ENCODE results near the gene DUSP9.
"Not testable (repeated sequence)": the region's sequence is repeated elsewhere in the genome, so short reads cannot be mapped to it uniquely, and the experiment has no call there.

Gene DUSP9

DNA sequence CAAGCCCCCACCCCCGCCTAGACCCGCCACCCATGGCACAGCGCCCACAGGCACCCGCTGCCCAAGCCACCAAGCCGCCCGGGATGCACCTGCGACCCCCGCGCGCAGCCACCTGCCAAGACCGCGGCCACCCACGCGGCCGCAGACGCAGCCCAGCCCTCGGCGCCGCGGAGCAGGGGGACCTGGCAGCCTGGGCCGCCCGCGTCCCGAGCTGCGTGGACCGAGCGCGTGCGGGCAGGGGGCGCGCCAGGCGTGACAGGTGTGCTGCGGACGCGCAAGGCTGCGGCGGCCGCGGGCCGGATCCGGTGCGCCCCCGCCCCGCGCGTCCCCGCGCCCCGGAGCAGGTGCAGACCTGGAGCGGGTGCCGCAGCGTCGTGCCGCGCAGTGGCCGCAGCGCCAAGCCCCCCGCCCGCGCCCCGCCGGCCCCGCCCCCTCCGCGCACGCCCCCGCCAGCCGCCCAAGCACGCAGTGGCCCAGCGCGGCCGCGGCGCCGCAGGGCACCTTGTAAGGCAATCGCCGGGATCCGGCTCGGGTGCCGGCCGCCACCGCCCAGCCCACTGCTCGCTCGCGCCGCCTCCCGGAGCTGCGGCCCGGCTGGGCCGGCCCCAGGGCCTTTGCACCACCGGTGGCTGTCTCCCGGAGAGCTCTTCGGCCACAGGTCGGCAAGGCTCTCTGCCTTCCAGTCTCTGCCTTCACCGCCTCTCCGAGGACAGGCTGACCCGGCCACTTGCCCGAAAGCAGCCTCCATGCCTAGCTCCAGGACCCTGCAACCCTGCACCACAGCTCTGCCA, 26.6 kb downstream of the DUSP9 start, which contains the start of gene PNCK:
TSS of gene PNCK (minus strand) at position 386 of the 791 bp plus-strand sequence. CDS start 737 bp downstream, outside the sequence.
- no peak for DNase-seq

GRCh38 chrX:153674219-153674851, 27.3 kb downstream of the DUSP9 start:
- no peak for DNase-seq

DNA sequence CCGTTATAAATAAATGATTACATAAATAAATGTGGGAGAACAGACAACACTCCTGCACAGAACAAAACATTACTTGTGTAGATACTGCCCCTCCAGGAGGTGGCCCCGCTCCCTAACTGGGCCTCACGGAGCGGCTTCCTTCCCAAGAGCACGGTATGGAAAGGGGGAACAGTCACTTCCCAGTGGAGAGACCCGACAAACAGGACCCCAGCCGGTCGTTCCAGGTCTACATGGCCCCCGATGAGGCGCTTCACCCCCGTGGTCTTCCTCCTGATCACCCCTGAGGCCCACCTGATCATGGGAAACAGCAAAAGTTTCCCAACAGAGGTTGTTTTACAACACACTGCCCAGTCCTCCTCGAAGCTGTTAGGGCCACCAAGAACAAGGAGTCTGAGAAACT, 34.2 kb downstream of the DUSP9 start:
- DNase-seq: no peak

DNA sequence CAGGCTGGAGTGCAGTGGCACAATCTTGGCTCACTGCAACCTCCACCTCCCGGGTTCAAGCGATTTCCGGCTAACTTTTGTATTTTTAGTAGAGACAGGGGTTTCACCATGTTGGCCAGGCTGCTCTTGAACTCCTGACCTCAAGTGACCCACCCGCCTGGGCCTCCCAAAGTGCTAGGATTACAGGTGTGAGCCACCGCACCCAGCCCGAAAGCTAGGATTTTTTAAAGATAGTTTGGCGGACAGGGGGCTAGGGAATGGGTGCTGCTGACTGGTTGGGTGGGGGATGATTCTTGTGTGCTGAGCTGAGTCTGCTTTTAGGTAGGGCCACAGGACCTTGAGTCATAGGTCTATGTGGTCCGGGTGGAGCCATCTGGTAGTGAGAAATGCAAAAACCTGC, 36.5 kb downstream of the DUSP9 start:
- not testable (repeated sequence) for DNase-seq

GRCh38 chrX:153684467-153685155, 37.6 kb downstream of the DUSP9 start:
- no peak for DNase-seq

DNA sequence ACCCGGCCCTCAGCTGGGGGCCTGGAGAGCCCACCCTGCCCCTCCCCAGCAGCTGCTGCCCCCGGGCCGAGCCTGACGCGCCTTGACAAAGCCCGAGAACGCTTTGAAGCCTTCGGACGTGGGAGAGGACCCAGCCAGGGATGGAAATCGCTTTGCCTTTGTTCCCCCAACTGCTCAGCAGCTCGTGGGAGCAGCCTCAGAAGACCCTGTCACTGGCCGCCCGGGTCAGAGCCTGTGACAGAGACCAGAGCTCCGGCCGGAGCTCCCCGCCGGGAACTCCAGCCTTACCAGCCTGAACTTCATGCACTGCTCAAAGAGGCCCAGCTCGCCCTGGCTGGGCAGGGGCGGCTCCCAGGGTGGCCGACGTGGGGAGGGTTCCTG, 38.1 kb downstream of the DUSP9 start:
- DNase-seq: no peak

DNA sequence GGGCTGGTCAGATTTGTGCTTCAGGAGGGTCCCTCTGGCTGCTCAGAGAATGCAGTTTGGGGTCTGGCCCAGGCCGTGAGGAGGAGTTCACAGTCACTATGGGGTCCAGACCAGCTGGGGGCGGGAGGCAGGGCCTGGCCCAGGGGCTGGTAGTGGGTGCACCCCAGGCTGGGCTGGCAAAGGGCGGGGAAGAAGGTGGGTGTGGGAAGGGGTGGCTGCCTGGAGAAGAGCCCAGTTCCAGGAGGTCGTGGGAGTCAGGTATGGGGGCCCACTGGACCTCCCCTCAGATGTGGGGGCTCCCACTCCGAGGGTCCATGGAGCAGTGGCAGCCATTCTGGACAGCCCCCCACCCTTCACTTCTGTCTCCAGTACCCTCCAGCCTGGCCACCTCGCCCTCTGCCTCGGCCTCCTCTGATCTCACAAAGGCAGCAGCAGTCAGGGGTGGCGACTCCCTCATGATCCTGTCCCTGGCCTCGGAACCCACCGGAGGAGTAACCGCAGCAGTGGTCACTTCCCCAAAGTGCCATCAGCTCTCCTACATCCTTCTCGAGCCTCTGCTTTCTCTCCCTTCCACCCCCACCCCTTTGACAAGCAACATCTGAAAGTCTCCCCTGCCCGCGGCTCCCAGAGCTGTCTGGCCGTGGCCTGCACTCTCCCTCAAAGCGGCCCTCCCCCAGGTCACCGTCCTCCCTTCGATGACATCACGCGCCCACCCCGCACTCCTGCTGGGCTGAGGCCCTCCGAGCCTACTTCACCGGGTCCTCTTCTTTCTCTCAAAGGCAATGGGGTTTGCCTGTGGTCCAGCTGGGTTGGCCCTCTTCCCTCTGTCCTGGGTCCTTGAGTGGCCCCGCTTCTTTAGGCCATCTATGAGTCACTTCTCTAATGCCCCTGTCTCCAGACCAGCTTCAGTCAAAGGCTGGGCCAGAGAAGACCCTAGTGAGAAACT, 39.0 kb downstream of the DUSP9 start:
- no peak for DNase-seq

DNA sequence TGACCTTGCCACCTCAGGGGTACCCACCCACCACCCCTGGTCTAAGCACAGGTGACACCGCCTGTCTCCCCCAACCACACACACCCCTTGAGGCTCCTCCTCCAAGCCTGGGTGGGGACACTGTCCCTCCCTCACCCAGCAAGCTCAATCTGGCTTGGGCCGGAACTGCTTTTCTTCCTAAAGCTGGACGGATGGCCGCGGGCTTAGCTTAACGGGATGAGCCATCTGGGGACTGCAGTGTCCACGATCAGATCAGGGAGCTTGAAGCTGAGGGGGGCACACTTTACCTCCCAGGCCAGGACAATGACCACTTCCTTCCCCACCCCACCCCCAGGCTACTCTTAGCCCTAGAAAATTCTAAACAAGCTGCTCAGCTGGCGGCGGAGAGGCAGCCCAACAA, 39.7 kb downstream of the DUSP9 start:
- no peak for DNase-seq

GRCh38 chrX:153687121-153688039, 40.4 kb downstream of the DUSP9 start, which contains the start of gene SLC6A8:
SLC6A8 (plus strand) TSS chrX:153687926; CDS start chrX:153688575, 649 bp downstream.
- no peak for DNase-seq

- no peak for DNase-seq
These were observed 41.1 kb downstream of the DUSP9 start for GRCh38 chrX:153688071-153688470.

DNA sequence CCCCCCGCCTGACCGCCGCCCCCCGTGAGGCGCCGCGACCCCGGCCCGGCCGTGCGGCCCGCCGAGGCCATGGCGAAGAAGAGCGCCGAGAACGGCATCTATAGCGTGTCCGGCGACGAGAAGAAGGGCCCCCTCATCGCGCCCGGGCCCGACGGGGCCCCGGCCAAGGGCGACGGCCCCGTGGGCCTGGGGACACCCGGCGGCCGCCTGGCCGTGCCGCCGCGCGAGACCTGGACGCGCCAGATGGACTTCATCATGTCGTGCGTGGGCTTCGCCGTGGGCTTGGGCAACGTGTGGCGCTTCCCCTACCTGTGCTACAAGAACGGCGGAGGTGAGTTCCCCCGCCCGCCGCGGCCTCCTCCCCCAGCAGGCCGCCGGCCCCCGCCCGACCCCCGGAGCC, 41.5 kb downstream of the DUSP9 start:
- DNase-seq: no peak

GRCh38 chrX:153688911-153689590, 42.0 kb downstream of the DUSP9 start:
- no peak for DNase-seq

DNA sequence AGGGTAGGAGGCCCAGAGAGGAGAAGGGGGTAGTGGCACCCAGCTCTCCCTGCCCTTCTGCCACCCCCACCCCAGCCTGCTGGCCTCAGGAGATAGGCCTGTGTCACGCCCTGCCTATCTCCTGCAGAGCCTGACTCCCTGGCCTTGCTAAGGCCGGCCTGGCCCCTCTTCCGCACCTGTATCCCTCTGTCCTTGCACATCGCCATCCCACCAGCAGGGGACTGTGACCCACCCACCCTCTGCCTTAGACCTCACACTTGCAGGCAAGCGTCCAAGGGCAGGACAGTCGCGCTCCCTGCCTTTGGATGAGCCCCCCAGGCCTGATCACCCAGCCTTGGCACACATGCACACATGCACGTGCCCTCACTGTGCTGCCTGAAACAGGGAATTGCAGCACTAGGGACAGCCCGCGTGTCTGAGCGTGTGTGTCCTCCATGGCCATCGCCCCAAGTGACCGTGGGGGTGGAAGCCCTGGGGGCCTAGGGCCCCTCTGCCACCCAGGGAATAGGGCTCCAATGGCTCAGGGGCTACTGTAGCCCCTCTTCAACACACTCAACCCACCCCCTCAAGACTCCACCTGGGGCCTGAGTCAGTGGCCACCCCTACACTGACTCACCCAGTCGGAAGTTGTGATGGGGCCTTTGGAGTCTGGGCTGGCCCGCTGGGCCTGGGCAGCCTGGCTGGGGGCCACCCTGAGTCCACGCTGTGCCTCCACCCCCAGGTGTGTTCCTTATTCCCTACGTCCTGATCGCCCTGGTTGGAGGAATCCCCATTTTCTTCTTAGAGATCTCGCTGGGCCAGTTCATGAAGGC, 42.9 kb downstream of the DUSP9 start:
- DNase-seq: no peak

GRCh38 chrX:153690466-153690865, 43.5 kb downstream of the DUSP9 start:
- no peak for DNase-seq

DNA sequence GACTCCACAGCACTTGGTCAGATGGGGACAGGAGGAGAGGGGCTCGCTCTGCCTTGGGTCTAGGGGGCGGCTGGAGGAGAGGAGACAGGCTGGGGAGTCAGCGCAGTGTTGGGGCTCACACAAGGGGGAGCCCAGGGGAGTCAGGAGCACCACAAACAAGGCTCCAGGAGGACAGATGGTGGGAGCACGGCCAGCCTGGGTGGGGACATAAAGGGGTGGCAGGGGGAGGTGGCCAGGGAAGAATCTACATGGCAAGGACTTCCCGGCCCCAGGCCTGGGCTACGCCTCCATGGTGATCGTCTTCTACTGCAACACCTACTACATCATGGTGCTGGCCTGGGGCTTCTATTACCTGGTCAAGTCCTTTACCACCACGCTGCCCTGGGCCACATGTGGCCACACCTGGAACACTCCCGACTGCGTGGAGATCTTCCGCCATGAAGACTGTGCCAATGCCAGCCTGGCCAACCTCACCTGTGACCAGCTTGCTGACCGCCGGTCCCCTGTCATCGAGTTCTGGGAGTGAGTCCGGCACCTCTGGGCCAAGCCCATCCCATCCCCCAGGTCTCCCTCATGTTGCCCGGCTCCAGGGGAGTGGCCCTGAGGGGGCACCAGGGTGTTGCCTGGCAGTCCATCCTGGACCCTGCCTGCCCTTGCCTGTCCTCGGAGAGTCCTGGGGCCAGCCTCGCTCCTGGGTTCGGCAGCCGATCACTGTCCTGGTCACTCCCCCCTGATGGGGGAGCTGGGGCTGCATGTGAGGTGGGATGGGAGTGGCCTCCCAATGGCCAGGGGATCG, 44.2 kb downstream of the DUSP9 start:
- DNase-seq: not testable (repeated sequence)

GRCh38 chrX:153692003-153692402, 45.0 kb downstream of the DUSP9 start:
- no peak for DNase-seq

DNA sequence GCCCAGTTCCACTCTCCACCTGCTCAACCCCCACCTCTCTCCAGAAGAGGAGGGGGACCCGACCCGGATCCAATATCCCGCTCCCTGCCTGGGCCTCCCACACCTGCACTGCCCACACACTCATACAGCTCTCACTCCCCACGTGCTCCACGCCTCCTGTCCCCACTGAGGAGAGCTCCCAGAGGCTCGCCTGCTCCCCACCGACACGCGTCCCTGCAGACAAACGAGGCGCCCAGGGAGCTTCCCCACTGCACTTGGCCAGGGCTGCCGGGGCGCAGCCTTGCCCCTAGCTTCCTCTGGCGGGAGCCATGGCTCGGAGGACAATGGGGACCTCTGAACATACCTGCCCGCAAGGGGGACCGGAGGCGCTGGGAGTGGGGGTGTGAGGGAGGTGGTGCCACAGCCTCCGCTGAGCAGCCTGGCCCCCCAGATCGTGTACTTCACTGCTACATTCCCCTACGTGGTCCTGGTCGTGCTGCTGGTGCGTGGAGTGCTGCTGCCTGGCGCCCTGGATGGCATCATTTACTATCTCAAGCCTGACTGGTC, 45.7 kb downstream of the DUSP9 start:
- no peak for DNase-seq

- no peak for DNase-seq
These were observed 46.4 kb downstream of the DUSP9 start for GRCh38 chrX:153693216-153694086.
